ENCODE results near the gene CIBAR2.

The CIBAR2 gene

GRCh38 chr16:85100265-85100664 lies 12.0 kb downstream of the CIBAR2 start:
- TF ChIP-seq, protein P1, sequence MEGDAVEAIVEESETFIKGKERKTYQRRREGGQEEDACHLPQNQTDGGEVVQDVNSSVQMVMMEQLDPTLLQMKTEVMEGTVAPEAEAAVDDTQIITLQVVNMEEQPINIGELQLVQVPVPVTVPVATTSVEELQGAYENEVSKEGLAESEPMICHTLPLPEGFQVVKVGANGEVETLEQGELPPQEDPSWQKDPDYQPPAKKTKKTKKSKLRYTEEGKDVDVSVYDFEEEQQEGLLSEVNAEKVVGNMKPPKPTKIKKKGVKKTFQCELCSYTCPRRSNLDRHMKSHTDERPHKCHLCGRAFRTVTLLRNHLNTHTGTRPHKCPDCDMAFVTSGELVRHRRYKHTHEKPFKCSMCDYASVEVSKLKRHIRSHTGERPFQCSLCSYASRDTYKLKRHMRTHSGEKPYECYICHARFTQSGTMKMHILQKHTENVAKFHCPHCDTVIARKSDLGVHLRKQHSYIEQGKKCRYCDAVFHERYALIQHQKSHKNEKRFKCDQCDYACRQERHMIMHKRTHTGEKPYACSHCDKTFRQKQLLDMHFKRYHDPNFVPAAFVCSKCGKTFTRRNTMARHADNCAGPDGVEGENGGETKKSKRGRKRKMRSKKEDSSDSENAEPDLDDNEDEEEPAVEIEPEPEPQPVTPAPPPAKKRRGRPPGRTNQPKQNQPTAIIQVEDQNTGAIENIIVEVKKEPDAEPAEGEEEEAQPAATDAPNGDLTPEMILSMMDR (IDR thresholded peaks at IDR 0.05; ENCODE audit: control extremely low read depth, extremely low read depth, low read depth, missing control alignments): no peak
- ChIA-PET POLR2A (no interaction called here), CTCF (interaction anchor here (4.3 to 7.3 kb wide), 2 partner anchors 14 to 15 kb away, joined by 20 to 38 read pairs; no protein-coding TSS in a partner anchor)
- DNase-seq (ENCODE audit: extremely low spot score): no peak

GRCh38 chr16:85098565-85098964 lies 13.7 kb downstream of the CIBAR2 start:
- DNase-seq (ENCODE audit: extremely low spot score): no peak
- POLR2A ChIA-PET: no interaction called here
- CTCF ChIA-PET: interaction anchor here (4.3 to 7.3 kb wide), 2 partner anchors 12 to 17 kb away, joined by 20 to 38 read pairs; no protein-coding TSS in a partner anchor
- TF ChIP-seq, protein P1 (IDR thresholded peaks at IDR 0.05; ENCODE audit: control extremely low read depth, extremely low read depth, low read depth, missing control alignments): no peak

- CTCF ChIA-PET: interaction anchor here (1.0 to 7.3 kb wide), 3 partner anchors 11 to 156 kb away, joined by 4 to 38 read pairs (median 4); no protein-coding TSS in a partner anchor
- POLR2A ChIA-PET: no interaction called here
- DNase-seq (ENCODE audit: extremely low spot score): no peak
- TF ChIP-seq, protein P1 (IDR thresholded peaks at IDR 0.05; ENCODE audit: control extremely low read depth, extremely low read depth, low read depth, missing control alignments): no peak
Observed at GRCh38 chr16:85096921-85097320, 15.4 kb downstream of the CIBAR2 start.

DNA sequence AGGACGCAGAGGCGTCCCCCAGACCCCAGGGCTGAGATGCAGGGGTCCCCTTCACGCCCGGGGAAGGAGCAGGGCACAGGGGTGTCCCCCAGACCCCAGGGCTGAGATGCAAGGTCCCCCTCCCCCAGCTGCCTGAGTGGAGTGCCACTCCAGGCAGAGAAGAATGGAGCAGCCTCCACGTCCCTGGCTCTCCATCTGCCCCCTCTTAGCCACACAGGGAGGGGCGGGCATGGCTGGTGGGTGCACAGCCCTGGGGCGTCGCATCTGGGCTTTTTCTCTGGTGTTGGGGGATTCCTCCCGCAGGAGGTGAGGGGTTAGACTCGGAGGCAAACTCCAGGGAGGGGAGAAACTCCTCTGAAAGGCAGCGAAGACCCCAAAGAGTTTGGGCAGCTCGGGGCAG lies 17.5 kb downstream of the CIBAR2 start:
- POLR2A ChIA-PET: no interaction called here
- CTCF ChIA-PET: interaction anchor here (7.3 kb wide), 1 partner anchor 9 kb away, joined by 38 read pairs; no protein-coding TSS in a partner anchor
- DNase-seq (ENCODE audit: extremely low spot score): no peak
- TF ChIP-seq, protein P1 (IDR thresholded peaks at IDR 0.05; ENCODE audit: control extremely low read depth, extremely low read depth, low read depth, missing control alignments): no peak

DNA sequence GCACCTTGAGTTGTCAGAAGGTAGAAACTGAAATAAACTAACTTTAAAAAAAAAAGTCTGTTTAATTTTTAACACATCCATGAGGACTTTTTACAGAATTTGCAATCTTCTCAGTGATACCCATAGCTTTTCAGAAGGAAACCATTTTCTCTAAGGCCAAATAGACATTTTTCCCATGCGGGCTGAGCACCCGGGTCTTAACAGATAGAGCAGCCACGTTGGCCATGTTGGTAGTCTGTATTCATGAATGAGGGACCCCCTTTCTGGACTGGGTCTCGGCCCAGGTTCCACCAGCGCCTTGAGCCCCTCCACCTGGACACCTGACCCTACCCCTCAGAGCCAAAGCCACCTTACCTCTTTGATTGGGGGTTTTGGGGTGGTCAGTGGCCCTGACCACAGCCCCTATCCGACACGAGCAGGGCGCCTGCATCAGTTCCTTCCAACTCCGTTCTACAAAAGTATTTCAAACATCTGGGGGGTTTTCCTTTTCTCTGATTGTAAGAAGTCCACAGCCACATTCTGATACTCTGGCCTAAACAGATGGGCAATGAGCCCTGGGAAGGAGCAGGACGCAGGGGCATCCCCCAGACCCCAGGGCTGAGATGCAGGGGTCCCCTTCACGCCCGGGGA lies 18.0 kb downstream of the CIBAR2 start:
- CTCF ChIA-PET: interaction anchor here (7.3 kb wide), 1 partner anchor 8 kb away, joined by 38 read pairs; no protein-coding TSS in a partner anchor
- DNase-seq (ENCODE audit: extremely low spot score): no peak
- POLR2A ChIA-PET: no interaction called here
- TF ChIP-seq, protein P1 (IDR thresholded peaks at IDR 0.05; ENCODE audit: control extremely low read depth, extremely low read depth, low read depth, missing control alignments): no peak

- no peak for DNase-seq (ENCODE audit: extremely low spot score)
- TF ChIP-seq, protein P1 (IDR thresholded peaks at IDR 0.05; ENCODE audit: control extremely low read depth, extremely low read depth, low read depth, missing control alignments): no peak
- ChIA-PET POLR2A (no interaction called here), CTCF (no interaction called here)
Observed at GRCh38 chr16:85093705-85094104, 18.6 kb downstream of the CIBAR2 start.
